ENCODE results near the gene STOX1.

STOX1 gene

GRCh38 chr10:68870545-68871104 lies 43.3 kb downstream of the STOX1 start:
- peaks cover 17% of the 10 kb centered on the region for H3K4me1 ChIP-seq (ENCODE audit: control insufficient read depth, low read depth, low read length)
- peak overlapping the region; percentile 1 for H3K4me3 ChIP-seq (ENCODE audit: low read length)
- H3K36me3 ChIP-seq (ENCODE audit: control insufficient read depth, low read depth, low read length) = no peaks in the 10 kb centered on the region
- no peaks in the 10 kb centered on the region for H3K27me3 ChIP-seq (ENCODE audit: control insufficient read depth, insufficient read depth, low read length)
- no peak overlapping the region for H3K9ac ChIP-seq (ENCODE audit: low read length)
- peaks cover 13% of the 10 kb centered on the region for H3K9me3 ChIP-seq (ENCODE audit: control insufficient read depth, low read depth, low read length)
- no peak overlapping the region for H3K27ac ChIP-seq (ENCODE audit: low read length)

- Histone ChIP-seq H3K9ac (ENCODE audit: low read length) (no peak overlapping the region), H3K9me3 (ENCODE audit: control insufficient read depth, low read depth, low read length) (peaks cover 13% of the 10 kb centered on the region), H3K4me3 (ENCODE audit: low read length) (peak overlapping the region; percentile 1), H3K27ac (ENCODE audit: low read length) (peak overlapping the region; percentile 14), H3K4me1 (ENCODE audit: control insufficient read depth, low read depth, low read length) (peaks cover 17% of the 10 kb centered on the region), H3K27me3 (ENCODE audit: control insufficient read depth, insufficient read depth, low read length) (no peaks in the 10 kb centered on the region), H3K36me3 (ENCODE audit: control insufficient read depth, low read depth, low read length) (no peaks in the 10 kb centered on the region)
Measured at GRCh38 chr10:68871105-68871711, 43.9 kb downstream of the STOX1 start.

- H3K27ac ChIP-seq (ENCODE audit: low read length) = peak overlapping the region; percentile 14
- no peaks in the 10 kb centered on the region for H3K36me3 ChIP-seq (ENCODE audit: control insufficient read depth, low read depth, low read length)
- peaks cover 13% of the 10 kb centered on the region for H3K9me3 ChIP-seq (ENCODE audit: control insufficient read depth, low read depth, low read length)
- no peaks in the 10 kb centered on the region for H3K27me3 ChIP-seq (ENCODE audit: control insufficient read depth, insufficient read depth, low read length)
- H3K4me1 ChIP-seq (ENCODE audit: control insufficient read depth, low read depth, low read length) = peaks cover 22% of the 10 kb centered on the region
- peak overlapping the region; percentile 1 for H3K4me3 ChIP-seq (ENCODE audit: low read length)
- H3K9ac ChIP-seq (ENCODE audit: low read length) = no peak overlapping the region
Measured at GRCh38 chr10:68871731-68872342, 44.5 kb downstream of the STOX1 start.

GRCh38 chr10:68876246-68877138 lies 49.2 kb downstream of the STOX1 start:
- Histone ChIP-seq H3K9ac (ENCODE audit: low read length) (no peak overlapping the region), H3K9me3 (ENCODE audit: control insufficient read depth, low read depth, low read length) (no peaks in the 10 kb centered on the region), H3K27me3 (ENCODE audit: control insufficient read depth, insufficient read depth, low read length) (no peaks in the 10 kb centered on the region), H3K36me3 (ENCODE audit: control insufficient read depth, low read depth, low read length) (no peaks in the 10 kb centered on the region), H3K27ac (ENCODE audit: low read length) (peak overlapping the region; percentile 16), H3K4me3 (ENCODE audit: low read length) (no peak overlapping the region), H3K4me1 (ENCODE audit: control insufficient read depth, low read depth, low read length) (peaks cover 34% of the 10 kb centered on the region)

- Histone ChIP-seq H3K4me3 (ENCODE audit: low read length) (peak overlapping the region; percentile 2), H3K9me3 (ENCODE audit: control insufficient read depth, low read depth, low read length) (no peaks in the 10 kb centered on the region), H3K36me3 (ENCODE audit: control insufficient read depth, low read depth, low read length) (no peaks in the 10 kb centered on the region), H3K4me1 (ENCODE audit: control insufficient read depth, low read depth, low read length) (peaks cover 29% of the 10 kb centered on the region), H3K27ac (ENCODE audit: low read length) (no peak overlapping the region), H3K27me3 (ENCODE audit: control insufficient read depth, insufficient read depth, low read length) (no peaks in the 10 kb centered on the region), H3K9ac (ENCODE audit: low read length) (no peak overlapping the region)
Measured at GRCh38 chr10:68877482-68878110, 50.3 kb downstream of the STOX1 start.

- H3K9me3 ChIP-seq (ENCODE audit: control insufficient read depth, low read depth, low read length) = no peaks in the 10 kb centered on the region
- no peak overlapping the region for H3K27ac ChIP-seq (ENCODE audit: low read length)
- H3K4me1 ChIP-seq (ENCODE audit: control insufficient read depth, low read depth, low read length) = peaks cover 29% of the 10 kb centered on the region
- no peaks in the 10 kb centered on the region for H3K36me3 ChIP-seq (ENCODE audit: control insufficient read depth, low read depth, low read length)
- peak overlapping the region; percentile 2 for H3K4me3 ChIP-seq (ENCODE audit: low read length)
- H3K9ac ChIP-seq (ENCODE audit: low read length) = no peak overlapping the region
- no peaks in the 10 kb centered on the region for H3K27me3 ChIP-seq (ENCODE audit: control insufficient read depth, insufficient read depth, low read length)
Measured at GRCh38 chr10:68878496-68878895, 51.2 kb downstream of the STOX1 start.

- H3K27me3 ChIP-seq (ENCODE audit: control insufficient read depth, insufficient read depth, low read length) = no peaks in the 10 kb centered on the region
- H3K36me3 ChIP-seq (ENCODE audit: control insufficient read depth, low read depth, low read length) = no peaks in the 10 kb centered on the region
- no peaks in the 10 kb centered on the region for H3K9me3 ChIP-seq (ENCODE audit: control insufficient read depth, low read depth, low read length)
Measured at GRCh38 chr10:68879628-68880027, 52.3 kb downstream of the STOX1 start.

GRCh38 chr10:68880181-68880580 lies 52.9 kb downstream of the STOX1 start:
- H3K27me3 ChIP-seq (ENCODE audit: control insufficient read depth, insufficient read depth, low read length) = no peaks in the 10 kb centered on the region
- no peak overlapping the region for H3K27ac ChIP-seq (ENCODE audit: low read length)
- H3K9ac ChIP-seq (ENCODE audit: low read length) = no peak overlapping the region
- H3K36me3 ChIP-seq (ENCODE audit: control insufficient read depth, low read depth, low read length) = no peaks in the 10 kb centered on the region
- H3K4me3 ChIP-seq (ENCODE audit: low read length) = no peak overlapping the region
- H3K4me1 ChIP-seq (ENCODE audit: control insufficient read depth, low read depth, low read length) = peaks cover 29% of the 10 kb centered on the region
- no peaks in the 10 kb centered on the region for H3K9me3 ChIP-seq (ENCODE audit: control insufficient read depth, low read depth, low read length)

More at GRCh38 chr10:68879628-68880027, 52.3 kb downstream of the STOX1 start:
- H3K4me1 ChIP-seq (ENCODE audit: control insufficient read depth, low read depth, low read length) = peaks cover 29% of the 10 kb centered on the region
- H3K4me3 ChIP-seq (ENCODE audit: low read length) = no peak overlapping the region
- no peak overlapping the region for H3K9ac ChIP-seq (ENCODE audit: low read length)
- no peak overlapping the region for H3K27ac ChIP-seq (ENCODE audit: low read length)

- Histone ChIP-seq H3K4me1 (ENCODE audit: control insufficient read depth, low read depth, low read length) (peaks cover 3% of the 10 kb centered on the region), H3K36me3 (ENCODE audit: control insufficient read depth, low read depth, low read length) (no peaks in the 10 kb centered on the region), H3K27me3 (ENCODE audit: control insufficient read depth, insufficient read depth, low read length) (no peaks in the 10 kb centered on the region), H3K9ac (ENCODE audit: low read length) (no peak overlapping the region), H3K27ac (ENCODE audit: low read length) (no peak overlapping the region), H3K4me3 (ENCODE audit: low read length) (no peak overlapping the region), H3K9me3 (ENCODE audit: control insufficient read depth, low read depth, low read length) (no peaks in the 10 kb centered on the region)
Measured at GRCh38 chr10:68895041-68895440, 67.7 kb downstream of the STOX1 start.

GRCh38 chr10:68897336-68897741 lies 70.0 kb downstream of the STOX1 start:
- no peaks in the 10 kb centered on the region for H3K9me3 ChIP-seq (ENCODE audit: control insufficient read depth, low read depth, low read length)
- H3K27me3 ChIP-seq (ENCODE audit: control insufficient read depth, insufficient read depth, low read length) = no peaks in the 10 kb centered on the region
- no peak overlapping the region for H3K4me3 ChIP-seq (ENCODE audit: low read length)
- no peak overlapping the region for H3K27ac ChIP-seq (ENCODE audit: low read length)
- H3K9ac ChIP-seq (ENCODE audit: low read length) = no peak overlapping the region
- peaks cover 9% of the 10 kb centered on the region for H3K4me1 ChIP-seq (ENCODE audit: control insufficient read depth, low read depth, low read length)
- H3K36me3 ChIP-seq (ENCODE audit: control insufficient read depth, low read depth, low read length) = no peaks in the 10 kb centered on the region

- Histone ChIP-seq H3K9ac (ENCODE audit: low read length) (no peak overlapping the region), H3K4me3 (ENCODE audit: low read length) (no peak overlapping the region), H3K27me3 (ENCODE audit: control insufficient read depth, insufficient read depth, low read length) (no peaks in the 10 kb centered on the region), H3K4me1 (ENCODE audit: control insufficient read depth, low read depth, low read length) (peaks cover 9% of the 10 kb centered on the region), H3K36me3 (ENCODE audit: control insufficient read depth, low read depth, low read length) (no peaks in the 10 kb centered on the region), H3K9me3 (ENCODE audit: control insufficient read depth, low read depth, low read length) (no peaks in the 10 kb centered on the region), H3K27ac (ENCODE audit: low read length) (no peak overlapping the region)
Measured at GRCh38 chr10:68899186-68899745, 71.9 kb downstream of the STOX1 start.

Measured in iPS-18a (cell line).